Mammary epithelial cell (primary cell): Measurements from ENCODE around the gene ZDHHC12.

Source experiments
- CTCF ChIP-seq, 2 donors: IDR thresholded peaks in 1 of 2; conservative IDR thresholded peaks in 1 of 2; 2 replicates each; pipeline ENCODE4 v1.5.1; 2011 to 2012; ENCODE audit warnings: inconsistent platforms in 2 of 2, low read length in 2 of 2, mild to moderate bottlenecking in 2 of 2, control low read depth in 1 of 2, low read depth in 1 of 2; ENCODE audit not compliant: insufficient read depth in 1 of 2; ENCODE audit errors: extremely low read depth in 1 of 2
- EZH2 ChIP-seq: IDR thresholded peaks from 2 replicates; pipeline ENCODE4 v1.6.1; 2012; ENCODE audit warnings: low read length, inconsistent platforms, borderline replicate concordance

- no peak for TF ChIP-seq CTCF (conservative IDR thresholded peaks at IDR 0.05 in 1 of 2, IDR thresholded peaks at IDR 0.05 in 1 of 2; ENCODE audit: extremely low read depth in 1 of 2, insufficient read depth in 1 of 2, low read depth in 1 of 2, low read length in 2 of 2)
- no peak for TF ChIP-seq EZH2
These were observed 851 bp upstream of the ZDHHC12 start for GRCh38 chr9:128724744-128725211.
